ENCODE measurements around the gene TRABD2A.

DNA sequence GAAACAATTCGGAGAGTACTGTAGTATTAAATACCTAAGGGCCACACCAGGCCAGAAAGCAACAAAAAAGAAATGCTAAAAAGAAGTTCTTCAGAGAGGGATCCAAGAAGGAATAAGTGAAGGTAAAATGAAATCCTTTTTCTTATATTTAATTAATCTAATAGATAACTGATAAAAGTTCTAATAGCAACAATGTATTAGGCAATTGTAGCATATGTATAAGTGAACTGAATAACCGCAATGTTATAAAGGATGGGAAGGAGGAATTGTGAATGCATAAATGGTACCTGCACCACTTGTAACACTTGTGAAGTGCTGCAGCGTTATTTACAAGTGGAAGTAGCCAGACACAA lies 46.4 kb upstream of the TRABD2A start:
- TF ChIP-seq, protein P1, sequence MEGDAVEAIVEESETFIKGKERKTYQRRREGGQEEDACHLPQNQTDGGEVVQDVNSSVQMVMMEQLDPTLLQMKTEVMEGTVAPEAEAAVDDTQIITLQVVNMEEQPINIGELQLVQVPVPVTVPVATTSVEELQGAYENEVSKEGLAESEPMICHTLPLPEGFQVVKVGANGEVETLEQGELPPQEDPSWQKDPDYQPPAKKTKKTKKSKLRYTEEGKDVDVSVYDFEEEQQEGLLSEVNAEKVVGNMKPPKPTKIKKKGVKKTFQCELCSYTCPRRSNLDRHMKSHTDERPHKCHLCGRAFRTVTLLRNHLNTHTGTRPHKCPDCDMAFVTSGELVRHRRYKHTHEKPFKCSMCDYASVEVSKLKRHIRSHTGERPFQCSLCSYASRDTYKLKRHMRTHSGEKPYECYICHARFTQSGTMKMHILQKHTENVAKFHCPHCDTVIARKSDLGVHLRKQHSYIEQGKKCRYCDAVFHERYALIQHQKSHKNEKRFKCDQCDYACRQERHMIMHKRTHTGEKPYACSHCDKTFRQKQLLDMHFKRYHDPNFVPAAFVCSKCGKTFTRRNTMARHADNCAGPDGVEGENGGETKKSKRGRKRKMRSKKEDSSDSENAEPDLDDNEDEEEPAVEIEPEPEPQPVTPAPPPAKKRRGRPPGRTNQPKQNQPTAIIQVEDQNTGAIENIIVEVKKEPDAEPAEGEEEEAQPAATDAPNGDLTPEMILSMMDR (IDR thresholded peaks at IDR 0.05; ENCODE audit: insufficient read depth, low read length) = no peak
- TF ChIP-seq, protein P2, sequence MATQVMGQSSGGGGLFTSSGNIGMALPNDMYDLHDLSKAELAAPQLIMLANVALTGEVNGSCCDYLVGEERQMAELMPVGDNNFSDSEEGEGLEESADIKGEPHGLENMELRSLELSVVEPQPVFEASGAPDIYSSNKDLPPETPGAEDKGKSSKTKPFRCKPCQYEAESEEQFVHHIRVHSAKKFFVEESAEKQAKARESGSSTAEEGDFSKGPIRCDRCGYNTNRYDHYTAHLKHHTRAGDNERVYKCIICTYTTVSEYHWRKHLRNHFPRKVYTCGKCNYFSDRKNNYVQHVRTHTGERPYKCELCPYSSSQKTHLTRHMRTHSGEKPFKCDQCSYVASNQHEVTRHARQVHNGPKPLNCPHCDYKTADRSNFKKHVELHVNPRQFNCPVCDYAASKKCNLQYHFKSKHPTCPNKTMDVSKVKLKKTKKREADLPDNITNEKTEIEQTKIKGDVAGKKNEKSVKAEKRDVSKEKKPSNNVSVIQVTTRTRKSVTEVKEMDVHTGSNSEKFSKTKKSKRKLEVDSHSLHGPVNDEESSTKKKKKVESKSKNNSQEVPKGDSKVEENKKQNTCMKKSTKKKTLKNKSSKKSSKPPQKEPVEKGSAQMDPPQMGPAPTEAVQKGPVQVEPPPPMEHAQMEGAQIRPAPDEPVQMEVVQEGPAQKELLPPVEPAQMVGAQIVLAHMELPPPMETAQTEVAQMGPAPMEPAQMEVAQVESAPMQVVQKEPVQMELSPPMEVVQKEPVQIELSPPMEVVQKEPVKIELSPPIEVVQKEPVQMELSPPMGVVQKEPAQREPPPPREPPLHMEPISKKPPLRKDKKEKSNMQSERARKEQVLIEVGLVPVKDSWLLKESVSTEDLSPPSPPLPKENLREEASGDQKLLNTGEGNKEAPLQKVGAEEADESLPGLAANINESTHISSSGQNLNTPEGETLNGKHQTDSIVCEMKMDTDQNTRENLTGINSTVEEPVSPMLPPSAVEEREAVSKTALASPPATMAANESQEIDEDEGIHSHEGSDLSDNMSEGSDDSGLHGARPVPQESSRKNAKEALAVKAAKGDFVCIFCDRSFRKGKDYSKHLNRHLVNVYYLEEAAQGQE (IDR thresholded peaks at IDR 0.05; ENCODE audit: insufficient replicate concordance, low read depth) = no peak
